Measurements from ENCODE around the gene GPD1L.
"Not testable (repeated sequence)": the region's sequence is repeated elsewhere in the genome, so short reads cannot be mapped to it uniquely, and the experiment has no call there.

GPD1L gene

GRCh38 chr3:32105291-32106131, 909 bp upstream of the GPD1L start:
- no peak for DNase-seq (ENCODE audit: low read depth)

GRCh38 chr3:32106929-32107362, 526 bp downstream of the GPD1L start:
- no peak for DNase-seq (ENCODE audit: low read depth)

GRCh38 chr3:32108224-32108623, 1.8 kb downstream of the GPD1L start:
- DNase-seq (ENCODE audit: low read depth): not testable (repeated sequence)

DNA sequence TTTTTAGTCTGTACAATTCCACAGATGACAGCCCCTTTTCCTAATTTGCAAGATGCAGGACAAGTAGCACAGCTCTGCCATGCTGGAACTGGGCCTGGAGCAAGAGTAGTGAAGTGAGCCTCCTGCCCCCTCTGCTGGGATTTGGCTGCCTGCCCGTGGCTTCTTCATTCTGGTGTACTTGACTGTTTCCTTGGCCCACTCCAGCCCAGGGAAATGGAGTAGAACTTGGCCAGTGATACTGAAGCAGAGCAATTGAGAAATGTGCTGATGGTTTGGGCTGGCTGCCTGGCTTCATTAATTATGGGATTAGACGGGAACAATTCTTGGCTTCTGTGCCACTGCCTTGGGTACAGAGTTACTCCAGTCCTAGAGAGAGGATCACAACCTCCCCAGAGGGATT, 2.8 kb downstream of the GPD1L start:
- DNase-seq (ENCODE audit: low read depth): no peak

DNA sequence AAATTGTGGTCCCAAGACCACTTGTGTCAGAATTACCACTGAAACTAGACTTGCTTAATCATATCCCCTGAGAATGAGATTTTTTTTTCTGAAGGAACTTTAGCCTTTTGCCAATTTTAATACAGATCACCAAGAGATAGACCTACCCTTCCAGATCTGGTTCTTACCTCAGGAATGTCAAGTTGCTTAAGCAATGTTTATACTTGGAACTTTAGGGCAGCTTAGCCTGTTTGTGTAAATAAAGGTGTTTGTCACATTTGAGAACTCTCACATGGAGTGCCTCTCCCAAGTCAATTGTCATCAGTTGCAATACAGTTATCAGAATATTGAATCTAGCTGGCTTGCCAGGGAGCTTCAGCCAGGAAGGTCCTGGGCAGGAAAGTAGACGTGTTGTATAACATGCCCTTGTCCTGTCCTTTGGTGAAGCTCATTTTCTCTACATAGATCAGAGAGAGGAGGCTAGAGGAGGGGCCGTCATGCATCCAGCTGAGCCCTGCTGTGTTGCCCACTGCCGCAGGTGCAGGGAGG, 3.9 kb downstream of the GPD1L start:
- no peak for DNase-seq (ENCODE audit: low read depth)

- DNase-seq (ENCODE audit: low read depth): no peak
Measured at GRCh38 chr3:32111560-32111959, 5.1 kb downstream of the GPD1L start.

DNA sequence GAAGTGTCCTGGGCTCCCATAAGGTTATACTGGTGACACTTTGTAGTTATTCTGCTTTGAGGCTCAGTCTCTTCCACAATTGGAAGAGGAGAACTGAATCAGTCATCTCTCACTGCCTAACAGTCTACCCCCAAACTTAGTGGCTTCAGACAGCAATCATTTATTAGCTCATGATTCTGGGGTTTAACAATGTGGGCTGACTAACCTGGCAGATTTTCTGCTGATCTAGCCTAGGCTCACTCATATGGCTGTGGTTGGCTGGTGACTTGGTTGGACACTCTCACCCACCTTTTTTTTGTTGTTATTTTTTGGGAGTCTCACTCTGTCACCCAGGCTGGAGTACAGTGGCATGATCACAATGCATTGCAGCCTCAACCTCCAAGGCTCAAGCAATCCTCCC, 7.1 kb downstream of the GPD1L start:
- DNase-seq (ENCODE audit: low read depth): no peak

GRCh38 chr3:32113981-32114545, 7.6 kb downstream of the GPD1L start:
- DNase-seq (ENCODE audit: low read depth): no peak

- not testable (repeated sequence) for DNase-seq (ENCODE audit: low read depth)
Measured at GRCh38 chr3:32114546-32115386, 8.3 kb downstream of the GPD1L start.

- no peak for DNase-seq (ENCODE audit: low read depth)
Measured at GRCh38 chr3:32117320-32117719, 10.9 kb downstream of the GPD1L start.

- DNase-seq (ENCODE audit: low read depth): no peak
Measured at GRCh38 chr3:32118215-32118614, 11.8 kb downstream of the GPD1L start.

- DNase-seq (ENCODE audit: low read depth): no peak
Measured at GRCh38 chr3:32120471-32120870, 14.1 kb downstream of the GPD1L start.

DNA sequence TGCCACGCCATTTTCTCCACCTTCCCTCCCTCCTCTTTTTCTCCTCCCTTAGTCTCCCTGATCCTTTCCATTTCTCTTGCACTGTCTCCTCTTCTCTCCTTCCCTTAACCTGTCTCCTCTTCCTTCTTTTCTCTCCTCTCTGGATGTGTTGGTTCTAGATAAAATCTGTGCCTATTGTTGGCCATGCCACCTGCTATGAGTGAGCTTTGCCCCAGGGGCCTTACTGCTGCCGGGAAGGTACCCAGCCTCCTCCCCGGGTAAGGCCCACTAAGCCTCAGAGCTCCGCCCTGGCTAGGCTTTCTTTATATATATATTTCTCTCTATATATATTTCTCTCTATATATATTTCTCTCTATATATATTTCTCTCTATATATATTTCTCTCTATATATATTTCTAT, 14.7 kb downstream of the GPD1L start:
- no peak for DNase-seq (ENCODE audit: low read depth)

DNA sequence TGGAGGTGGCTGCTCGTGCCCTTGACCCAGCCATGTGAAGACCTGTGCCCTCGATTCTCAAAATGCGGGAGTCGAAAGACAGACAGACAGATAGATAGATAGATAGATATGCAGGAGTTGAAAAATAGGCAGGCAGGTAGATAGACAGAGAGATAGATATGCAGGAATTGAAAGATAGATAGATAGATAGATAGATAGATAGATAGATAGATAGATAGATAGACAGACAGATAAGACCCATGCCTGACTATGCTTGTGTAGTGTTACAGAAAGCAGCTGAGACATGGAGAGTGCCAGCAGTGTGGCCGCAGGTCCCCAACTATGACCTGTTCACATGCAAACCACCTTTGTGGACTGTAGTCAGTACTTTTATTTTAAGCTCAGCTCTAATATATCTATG, 17.2 kb downstream of the GPD1L start:
- DNase-seq (ENCODE audit: low read depth): no peak

GRCh38 chr3:32125012-32125411, 18.6 kb downstream of the GPD1L start:
- DNase-seq (ENCODE audit: low read depth): no peak

DNA sequence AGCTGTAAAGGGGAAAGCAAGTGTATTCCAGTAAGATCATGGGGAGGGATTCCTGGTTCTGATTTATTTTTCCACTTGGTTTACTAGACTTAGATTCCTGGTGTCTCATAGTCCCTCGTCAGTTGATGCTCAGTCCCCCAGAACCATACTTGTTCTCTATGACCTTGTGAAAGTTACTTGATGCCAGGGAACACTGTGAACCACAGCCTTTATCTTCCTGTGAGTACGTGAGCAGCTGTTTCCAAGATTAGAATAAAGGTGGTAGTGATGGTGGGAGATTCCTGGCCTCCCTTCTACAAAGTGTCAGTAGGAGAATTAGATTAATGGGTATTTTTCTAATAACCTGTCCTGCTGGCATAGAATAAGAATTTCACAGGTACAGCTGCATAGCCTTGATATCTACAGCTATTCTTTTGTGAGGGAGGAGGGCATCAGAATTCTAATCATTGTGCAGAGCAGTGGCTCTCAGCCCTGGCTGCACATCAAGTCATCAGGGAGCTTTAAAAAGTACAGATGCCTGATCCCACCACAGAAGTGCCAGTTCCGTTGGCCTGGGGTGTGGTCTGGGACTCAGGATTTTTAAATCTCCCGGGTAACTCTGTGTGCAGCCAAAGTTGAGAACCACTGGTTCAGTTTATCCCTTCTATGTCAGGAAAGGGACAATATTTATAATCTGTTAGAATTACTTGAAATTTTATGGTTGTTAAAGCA, 20.0 kb downstream of the GPD1L start:
- no peak for DNase-seq (ENCODE audit: low read depth)

GRCh38 chr3:32127219-32127826, 20.9 kb downstream of the GPD1L start:
- DNase-seq (ENCODE audit: low read depth): no peak

DNA sequence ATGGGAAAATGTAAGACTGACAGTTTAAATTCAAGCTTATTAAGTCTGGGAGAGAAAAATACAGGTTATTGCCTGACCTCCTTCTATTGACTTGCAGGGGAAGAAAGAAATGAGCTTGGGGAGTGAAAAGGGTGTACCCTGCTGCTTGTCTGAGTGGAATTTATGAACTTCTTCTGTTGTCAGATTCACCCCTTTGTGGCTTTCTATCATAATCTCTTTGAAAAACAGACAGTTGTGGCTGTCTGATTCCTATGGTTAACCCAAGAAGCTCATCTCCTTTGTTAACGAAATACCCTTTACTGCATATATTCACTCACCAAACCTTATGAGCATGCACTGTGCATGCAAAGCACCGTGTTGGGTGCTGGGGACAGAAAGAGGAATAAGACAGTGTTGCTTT, 22.5 kb downstream of the GPD1L start:
- no peak for DNase-seq (ENCODE audit: low read depth)

DNA sequence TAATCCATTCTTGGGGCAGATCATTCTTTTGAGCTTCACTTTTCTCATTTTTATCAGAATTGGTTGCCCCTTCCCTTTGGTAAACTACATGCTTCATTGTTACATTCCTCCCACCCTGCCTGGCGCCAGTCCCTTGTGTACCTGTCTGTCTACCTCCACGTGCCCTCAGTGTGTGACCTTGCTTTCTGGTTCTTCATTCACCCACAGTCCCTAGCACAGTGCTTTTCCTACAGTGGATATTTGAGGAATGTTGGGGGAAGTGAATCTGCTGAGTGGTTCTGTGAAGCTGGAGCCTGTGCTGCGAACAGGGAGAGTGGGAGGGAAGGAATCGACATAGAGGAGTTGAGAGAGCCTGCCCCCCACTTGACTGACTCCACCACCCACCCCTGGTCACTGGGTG, 23.4 kb downstream of the GPD1L start:
- DNase-seq (ENCODE audit: low read depth): no peak

DNA sequence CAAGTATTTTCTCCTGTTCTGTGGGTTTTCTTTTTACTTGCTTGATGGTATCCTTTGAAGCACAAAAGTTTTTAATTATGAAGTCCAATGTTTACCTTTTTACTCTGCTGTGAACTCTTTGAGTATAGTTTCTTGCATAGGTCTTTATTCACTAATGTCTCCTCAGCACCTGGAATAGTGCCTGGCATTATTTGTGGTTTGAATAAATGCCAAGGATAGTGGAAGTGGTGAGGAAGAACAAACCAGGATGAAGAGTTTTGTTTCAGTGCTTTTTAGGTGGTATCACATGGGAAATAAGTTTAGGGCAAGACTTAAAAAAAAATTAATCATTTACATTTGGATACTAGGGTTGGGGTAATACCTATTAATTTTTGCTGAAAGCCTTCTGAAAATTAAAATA, 25.7 kb downstream of the GPD1L start:
- no peak for DNase-seq (ENCODE audit: low read depth)

DNA sequence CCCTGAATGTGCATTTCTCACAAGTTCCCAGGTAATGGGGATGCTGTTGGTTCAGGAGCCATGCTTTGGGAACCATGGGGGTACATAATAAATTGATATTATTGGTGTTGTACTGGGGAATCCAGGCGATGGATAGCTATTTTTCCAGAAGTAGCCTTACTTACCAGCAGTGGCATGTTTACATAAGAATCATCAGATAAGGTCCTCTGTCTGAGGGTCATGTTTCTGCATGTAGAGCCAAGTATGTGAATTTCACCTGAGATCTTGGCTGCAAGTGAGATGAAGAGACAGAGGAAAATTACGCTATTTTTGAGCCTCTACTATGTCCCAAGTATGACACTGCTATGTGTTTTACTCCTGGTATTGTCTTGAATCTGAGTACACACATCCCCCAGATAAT, 26.3 kb downstream of the GPD1L start:
- no peak for DNase-seq (ENCODE audit: low read depth)

- no peak for DNase-seq (ENCODE audit: low read depth)
Measured at GRCh38 chr3:32136703-32137102, 30.3 kb downstream of the GPD1L start.

All from HS-27A (cell line).